ENCODE measurements around the gene RALGPS2.
"Not testable (repeated sequence)": the region's sequence is repeated elsewhere in the genome, so short reads cannot be mapped to it uniquely, and the experiment has no call there.

The RALGPS2 gene

GRCh38 chr1:178784131-178784536, 59.1 kb downstream of the RALGPS2 start:
- no peak for DNase-seq

GRCh38 chr1:178792394-178792793, 67.3 kb downstream of the RALGPS2 start:
- DNase-seq = no peak

- DNase-seq = no peak
Observed at GRCh38 chr1:178796013-178796412, 71.0 kb downstream of the RALGPS2 start.

- no peak for DNase-seq
Observed at GRCh38 chr1:178797590-178797989, 72.5 kb downstream of the RALGPS2 start.

GRCh38 chr1:178798232-178798861, 73.3 kb downstream of the RALGPS2 start:
- DNase-seq = no peak

- no peak for DNase-seq
Observed at GRCh38 chr1:178802873-178803272, 77.8 kb downstream of the RALGPS2 start.

GRCh38 chr1:178806665-178807300, 81.7 kb downstream of the RALGPS2 start:
- DNase-seq = no peak

GRCh38 chr1:178808529-178808928, 83.5 kb downstream of the RALGPS2 start:
- no peak for DNase-seq

- no peak for DNase-seq
Observed at GRCh38 chr1:178810585-178810984, 85.5 kb downstream of the RALGPS2 start.

GRCh38 chr1:178818416-178818815, 93.4 kb downstream of the RALGPS2 start:
- DNase-seq = no peak

GRCh38 chr1:178819123-178819522, 94.1 kb downstream of the RALGPS2 start:
- DNase-seq = no peak

- no peak for DNase-seq
Observed at GRCh38 chr1:178821134-178821866, 96.3 kb downstream of the RALGPS2 start.

GRCh38 chr1:178825167-178825566, 100.1 kb downstream of the RALGPS2 start:
- DNase-seq = no peak

GRCh38 chr1:178844436-178844835, 119.4 kb downstream of the RALGPS2 start:
- no peak for DNase-seq

GRCh38 chr1:178846306-178846705, 121.3 kb downstream of the RALGPS2 start:
- no peak for DNase-seq

- no peak for DNase-seq
Observed at GRCh38 chr1:178847396-178847849, 122.4 kb downstream of the RALGPS2 start.

- DNase-seq = not testable (repeated sequence)
Observed at GRCh38 chr1:178847919-178848318, 122.9 kb downstream of the RALGPS2 start.

- DNase-seq = no peak
Observed at GRCh38 chr1:178849918-178850317, 124.9 kb downstream of the RALGPS2 start.

GRCh38 chr1:178857126-178857525, 132.1 kb downstream of the RALGPS2 start:
- no peak for DNase-seq

- DNase-seq = no peak
Observed at GRCh38 chr1:178862416-178862815, 137.4 kb downstream of the RALGPS2 start.

GRCh38 chr1:178862864-178863263, 137.8 kb downstream of the RALGPS2 start:
- no peak for DNase-seq

- no peak for DNase-seq
Observed at GRCh38 chr1:178864326-178864725, 139.3 kb downstream of the RALGPS2 start.

GRCh38 chr1:178867670-178868069, 142.6 kb downstream of the RALGPS2 start:
- no peak for DNase-seq

GRCh38 chr1:178868706-178869105, 143.7 kb downstream of the RALGPS2 start:
- no peak for DNase-seq

Data from NCI-H1105 treated with DMSO at 0.1 percent for 48 hours (cell line).